Measurements from ENCODE around the gene PHLDA3. TPM values are rescaled to one million over a fixed set of nuclear protein-coding genes. Genes with fewer than 3 reads are reported as not detected.

PHLDA3 gene
- total RNA-seq, 1 donor from 2014 or later: 115 TPM

DNA sequence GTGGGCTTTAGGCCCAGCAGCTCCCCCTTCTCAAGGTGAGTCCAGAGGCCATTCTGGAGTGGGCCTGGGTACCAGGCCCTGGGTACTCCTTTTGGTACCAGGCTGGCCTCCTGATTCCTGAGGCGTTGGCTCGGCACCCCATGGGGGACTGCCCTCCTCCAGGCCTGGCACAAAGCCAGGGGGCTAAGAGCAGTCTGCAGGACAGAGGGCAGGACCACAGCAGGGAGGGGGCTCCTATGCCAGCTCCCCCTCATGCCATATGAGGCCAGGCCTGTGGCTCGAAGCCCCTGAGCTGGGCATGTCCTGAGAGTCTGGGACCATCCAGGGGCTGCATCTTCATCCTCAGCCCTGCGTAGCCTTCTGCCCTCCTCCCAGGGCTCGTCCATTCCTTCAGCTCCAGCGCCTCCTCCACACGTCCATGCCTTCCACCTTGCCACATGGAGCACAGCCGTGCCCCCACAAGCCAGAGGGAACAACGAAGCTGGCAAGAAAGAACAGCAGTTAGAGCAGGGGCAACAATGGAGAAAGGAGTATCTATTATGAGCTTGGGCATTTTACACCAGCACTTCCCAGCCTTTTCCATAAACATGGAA lies 3.2 kb downstream of the PHLDA3 start:
- Mint-ChIP-seq H3K4me3 (ENCODE audit: unreplicated experiment) (peak overlapping the region; percentile 98), H3K9me3 (ENCODE audit: low read depth) (no peaks in the 10 kb centered on the region), H3K4me1 (ENCODE audit: low read depth) (peaks cover 75% of the 10 kb centered on the region), H3K36me3 (ENCODE audit: low read depth) (peaks cover 18% of the 10 kb centered on the region), H3K27ac (ENCODE audit: unreplicated experiment) (peak overlapping the region; percentile 63), H3K27me3 (ENCODE audit: low read depth) (no peaks in the 10 kb centered on the region)
- TF ChIP-seq, protein P1, sequence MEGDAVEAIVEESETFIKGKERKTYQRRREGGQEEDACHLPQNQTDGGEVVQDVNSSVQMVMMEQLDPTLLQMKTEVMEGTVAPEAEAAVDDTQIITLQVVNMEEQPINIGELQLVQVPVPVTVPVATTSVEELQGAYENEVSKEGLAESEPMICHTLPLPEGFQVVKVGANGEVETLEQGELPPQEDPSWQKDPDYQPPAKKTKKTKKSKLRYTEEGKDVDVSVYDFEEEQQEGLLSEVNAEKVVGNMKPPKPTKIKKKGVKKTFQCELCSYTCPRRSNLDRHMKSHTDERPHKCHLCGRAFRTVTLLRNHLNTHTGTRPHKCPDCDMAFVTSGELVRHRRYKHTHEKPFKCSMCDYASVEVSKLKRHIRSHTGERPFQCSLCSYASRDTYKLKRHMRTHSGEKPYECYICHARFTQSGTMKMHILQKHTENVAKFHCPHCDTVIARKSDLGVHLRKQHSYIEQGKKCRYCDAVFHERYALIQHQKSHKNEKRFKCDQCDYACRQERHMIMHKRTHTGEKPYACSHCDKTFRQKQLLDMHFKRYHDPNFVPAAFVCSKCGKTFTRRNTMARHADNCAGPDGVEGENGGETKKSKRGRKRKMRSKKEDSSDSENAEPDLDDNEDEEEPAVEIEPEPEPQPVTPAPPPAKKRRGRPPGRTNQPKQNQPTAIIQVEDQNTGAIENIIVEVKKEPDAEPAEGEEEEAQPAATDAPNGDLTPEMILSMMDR (IDR thresholded peaks at IDR 0.05): no peak
- no peak for DNase-seq (ENCODE audit: low spot score)

DNA sequence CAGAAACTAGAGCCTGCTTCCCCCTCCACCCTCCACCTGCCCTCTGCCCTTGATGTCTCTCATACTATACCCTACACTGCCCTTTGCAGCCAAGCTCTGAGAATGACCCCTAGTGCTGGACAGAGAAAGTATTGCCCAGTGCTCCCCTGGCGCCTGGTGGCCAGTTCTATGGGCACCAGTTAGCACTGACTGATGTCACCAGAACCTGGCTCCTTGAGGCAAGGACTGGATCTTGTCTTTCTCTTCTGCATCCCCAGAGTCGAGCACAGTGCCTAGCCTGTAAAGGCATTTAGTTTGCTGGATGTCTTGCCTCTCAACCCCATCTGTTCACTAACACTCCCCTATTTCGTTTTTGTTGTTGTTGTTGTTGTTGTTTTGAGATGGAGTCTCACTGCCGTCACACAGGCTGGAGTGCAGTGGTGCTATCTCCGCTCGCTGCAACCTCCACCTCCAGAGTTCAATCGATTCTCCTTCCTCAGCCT lies 5.9 kb downstream of the PHLDA3 start:
- peaks cover 18% of the 10 kb centered on the region for H3K36me3 Mint-ChIP-seq (ENCODE audit: low read depth)
- peak overlapping the region; percentile 99 for H3K27ac Mint-ChIP-seq (ENCODE audit: unreplicated experiment)
- TF ChIP-seq, protein P1 (IDR thresholded peaks at IDR 0.05): peak; percentile 64
- H3K4me1 Mint-ChIP-seq (ENCODE audit: low read depth): peaks cover 75% of the 10 kb centered on the region
- H3K4me3 Mint-ChIP-seq (ENCODE audit: unreplicated experiment): no peak overlapping the region
- H3K27me3 Mint-ChIP-seq (ENCODE audit: low read depth): no peaks in the 10 kb centered on the region
- no peaks in the 10 kb centered on the region for H3K9me3 Mint-ChIP-seq (ENCODE audit: low read depth)
- no peak for DNase-seq (ENCODE audit: low spot score)

DNA sequence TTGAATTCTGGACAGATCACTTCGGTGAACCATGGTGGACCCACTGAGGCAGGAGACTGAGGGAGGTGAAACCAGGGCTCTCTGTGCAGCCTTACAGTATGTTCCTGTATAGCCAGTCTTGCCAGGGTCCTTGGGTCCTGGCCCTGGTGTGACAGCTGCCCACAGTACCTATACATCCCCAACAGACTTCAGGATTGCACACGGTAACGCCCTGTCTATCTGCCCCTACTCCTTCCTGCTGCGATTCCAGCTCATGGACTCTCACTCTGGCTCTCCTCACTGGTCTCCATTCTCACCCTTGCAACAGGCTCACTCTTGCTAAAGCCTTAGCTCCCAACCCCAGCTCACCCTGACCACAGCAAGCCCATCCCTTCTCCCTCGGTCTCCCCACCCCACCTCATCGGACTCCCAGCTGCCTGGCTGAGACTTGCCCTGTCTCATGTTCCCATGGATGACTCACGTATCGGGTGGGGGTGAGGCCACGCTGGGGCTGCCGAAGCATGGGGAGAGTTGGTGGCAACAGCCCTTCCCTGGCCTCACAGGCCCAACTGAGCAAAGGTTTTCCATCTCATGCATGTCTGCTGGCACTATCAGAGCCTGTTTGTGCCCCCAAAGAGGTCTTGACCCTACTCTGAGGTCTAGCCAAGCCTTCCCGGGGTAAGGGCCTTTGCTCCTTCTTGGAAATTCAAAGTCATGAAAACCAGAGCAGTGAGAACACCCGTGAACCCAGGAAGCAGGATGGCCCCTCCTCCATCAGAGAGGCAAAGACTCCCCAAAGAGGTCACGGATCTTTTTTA lies 7.1 kb downstream of the PHLDA3 start:
- peaks cover 12% of the 10 kb centered on the region for H3K36me3 Mint-ChIP-seq (ENCODE audit: low read depth)
- H3K4me3 Mint-ChIP-seq (ENCODE audit: unreplicated experiment): peak overlapping the region; percentile 13
- no peaks in the 10 kb centered on the region for H3K9me3 Mint-ChIP-seq (ENCODE audit: low read depth)
- H3K4me1 Mint-ChIP-seq (ENCODE audit: low read depth): peaks cover 78% of the 10 kb centered on the region
- H3K27me3 Mint-ChIP-seq (ENCODE audit: low read depth): no peaks in the 10 kb centered on the region
- peak overlapping the region; percentile 99 for H3K27ac Mint-ChIP-seq (ENCODE audit: unreplicated experiment)
- TF ChIP-seq, protein P1 (IDR thresholded peaks at IDR 0.05): no peak
- peak; percentile 97 for DNase-seq (ENCODE audit: low spot score)

DNA sequence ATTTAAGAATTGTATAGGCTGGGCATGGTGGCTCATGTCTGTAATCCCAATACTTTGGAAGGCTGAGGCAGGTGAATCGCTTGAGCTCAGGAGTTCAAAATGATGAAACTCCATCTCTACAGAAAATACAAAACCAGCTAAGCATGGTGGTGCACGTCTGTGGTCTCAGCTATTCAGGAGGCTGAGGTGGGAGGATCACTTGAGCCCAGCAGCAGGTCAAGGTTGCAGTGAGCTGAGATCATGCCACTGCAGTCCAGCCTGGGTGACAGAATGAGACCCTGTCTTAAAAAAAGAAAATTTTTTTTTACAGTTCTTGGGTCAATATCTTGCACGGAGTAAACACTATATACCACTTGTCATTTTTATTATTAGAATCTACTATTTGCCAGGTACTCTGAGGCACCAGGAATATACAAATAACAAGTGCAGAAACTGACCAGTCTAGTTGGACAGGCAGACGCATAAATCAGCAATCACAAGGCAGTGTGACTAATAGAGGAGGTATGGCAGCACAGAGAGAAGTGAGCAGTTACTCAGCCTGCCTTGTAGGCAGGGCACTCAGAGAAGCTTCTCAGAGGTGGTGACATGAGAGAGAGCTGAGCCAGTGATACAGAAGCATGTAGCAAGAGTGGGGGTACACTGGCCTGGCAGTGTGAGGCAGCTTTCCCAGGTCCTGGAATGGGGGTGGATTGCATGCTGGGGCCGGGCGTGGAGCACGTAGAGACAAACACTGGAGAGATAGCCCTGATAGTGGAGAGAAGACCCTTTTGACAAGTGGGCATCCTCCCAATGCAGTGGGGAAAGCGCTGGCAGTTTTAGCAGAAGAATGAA lies 8.0 kb downstream of the PHLDA3 start:
- H3K27ac Mint-ChIP-seq (ENCODE audit: unreplicated experiment): peak overlapping the region; percentile 99
- no peaks in the 10 kb centered on the region for H3K27me3 Mint-ChIP-seq (ENCODE audit: low read depth)
- H3K36me3 Mint-ChIP-seq (ENCODE audit: low read depth): peaks cover 12% of the 10 kb centered on the region
- TF ChIP-seq, protein P1 (IDR thresholded peaks at IDR 0.05): no peak
- no peaks in the 10 kb centered on the region for H3K9me3 Mint-ChIP-seq (ENCODE audit: low read depth)
- DNase-seq (ENCODE audit: low spot score): no peak
- H3K4me3 Mint-ChIP-seq (ENCODE audit: unreplicated experiment): peak overlapping the region; percentile 13
- H3K4me1 Mint-ChIP-seq (ENCODE audit: low read depth): peaks cover 78% of the 10 kb centered on the region

DNA sequence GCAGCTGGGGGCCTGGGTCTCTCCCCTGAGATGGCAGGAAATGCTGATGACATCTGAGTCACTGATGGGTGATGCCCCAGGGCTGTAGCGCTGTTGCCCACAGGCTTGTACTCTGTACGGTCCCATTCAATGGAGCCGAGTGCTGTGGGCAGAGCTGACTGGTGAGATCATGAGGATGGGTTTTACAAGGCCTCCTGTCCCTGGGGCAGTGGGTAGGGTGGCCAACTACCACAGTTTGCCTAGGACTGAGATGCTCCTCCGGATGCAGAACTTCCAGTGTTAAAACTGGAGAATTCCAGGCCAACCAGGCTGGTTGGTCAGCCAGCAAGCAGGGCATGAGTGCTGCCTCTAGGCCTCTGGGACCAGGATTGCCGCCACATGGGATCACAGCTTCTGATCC lies 9.2 kb downstream of the PHLDA3 start:
- Mint-ChIP-seq H3K27me3 (ENCODE audit: low read depth) (no peaks in the 10 kb centered on the region), H3K4me1 (ENCODE audit: low read depth) (peaks cover 69% of the 10 kb centered on the region), H3K4me3 (ENCODE audit: unreplicated experiment) (no peak overlapping the region), H3K9me3 (ENCODE audit: low read depth) (no peaks in the 10 kb centered on the region), H3K36me3 (ENCODE audit: low read depth) (peaks cover 5% of the 10 kb centered on the region), H3K27ac (ENCODE audit: unreplicated experiment) (no peak overlapping the region)
- no peak for DNase-seq (ENCODE audit: low spot score)
- TF ChIP-seq, protein P1 (IDR thresholded peaks at IDR 0.05): no peak
